Fibroblast of upper back skin (primary cell): ENCODE results near the gene F5.

Experiments used
- DNase-seq: peaks from one replicate; pipeline ENCODE4 v3.0.0-alpha.2; 2013

F5 gene

DNA sequence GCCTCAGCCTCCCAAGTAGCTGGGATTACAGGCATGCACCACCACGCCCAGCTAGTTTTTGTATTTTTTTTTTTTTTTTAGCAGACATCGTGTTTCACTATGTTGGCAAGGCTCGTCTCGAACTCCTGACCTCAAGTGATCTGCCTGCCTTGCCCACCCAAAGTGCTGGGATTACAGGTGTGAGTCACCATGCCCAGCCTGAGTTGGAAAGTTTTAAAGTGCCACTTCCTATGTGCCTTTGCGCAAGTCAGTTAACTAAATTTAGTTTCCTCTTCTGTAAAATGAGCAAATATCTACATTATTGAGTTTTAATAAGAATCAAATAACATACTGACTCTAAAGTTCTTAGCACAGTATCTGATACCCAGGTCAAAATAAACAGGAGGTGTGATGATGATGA, 112.9 kb downstream of the F5 start:
- DNase-seq: no peak

DNA sequence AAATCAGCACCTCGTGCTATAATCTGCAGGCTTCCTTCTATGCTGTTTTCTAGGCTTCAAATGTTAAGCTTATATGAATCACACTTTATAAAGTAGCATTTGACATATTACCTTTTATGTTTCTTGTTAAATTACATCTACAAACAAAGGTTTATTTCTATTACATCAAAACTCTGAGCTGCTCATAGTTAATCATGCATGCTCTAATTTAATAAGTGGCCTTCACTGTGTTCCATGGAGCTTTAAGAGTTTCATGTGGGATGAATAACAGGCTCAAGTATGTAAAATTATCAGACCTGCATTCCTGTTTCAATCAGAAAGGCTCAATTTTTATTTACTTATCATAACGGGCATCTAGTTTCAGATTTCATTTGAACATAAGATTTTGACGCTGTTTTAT, 113.5 kb downstream of the F5 start:
- no peak for DNase-seq

DNA sequence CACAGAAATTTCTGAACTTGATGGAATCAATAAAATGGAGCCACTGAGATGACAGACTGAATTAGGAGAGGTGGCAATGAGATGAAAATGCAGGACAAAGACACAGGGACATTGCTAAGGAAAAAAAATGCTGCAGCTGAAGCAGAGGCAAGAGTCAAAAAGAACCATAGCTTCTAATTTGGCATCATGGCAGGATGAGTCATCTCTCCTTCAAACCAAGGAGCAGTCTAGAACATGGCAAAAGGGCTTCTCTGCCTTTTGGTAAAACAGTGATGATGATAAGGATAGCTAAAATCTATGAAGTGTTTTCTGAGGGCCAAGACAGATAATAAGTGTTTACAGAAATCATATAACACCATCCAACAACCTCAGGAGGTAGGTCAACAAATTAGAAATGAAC, 117.3 kb downstream of the F5 start:
- DNase-seq: no peak

DNA sequence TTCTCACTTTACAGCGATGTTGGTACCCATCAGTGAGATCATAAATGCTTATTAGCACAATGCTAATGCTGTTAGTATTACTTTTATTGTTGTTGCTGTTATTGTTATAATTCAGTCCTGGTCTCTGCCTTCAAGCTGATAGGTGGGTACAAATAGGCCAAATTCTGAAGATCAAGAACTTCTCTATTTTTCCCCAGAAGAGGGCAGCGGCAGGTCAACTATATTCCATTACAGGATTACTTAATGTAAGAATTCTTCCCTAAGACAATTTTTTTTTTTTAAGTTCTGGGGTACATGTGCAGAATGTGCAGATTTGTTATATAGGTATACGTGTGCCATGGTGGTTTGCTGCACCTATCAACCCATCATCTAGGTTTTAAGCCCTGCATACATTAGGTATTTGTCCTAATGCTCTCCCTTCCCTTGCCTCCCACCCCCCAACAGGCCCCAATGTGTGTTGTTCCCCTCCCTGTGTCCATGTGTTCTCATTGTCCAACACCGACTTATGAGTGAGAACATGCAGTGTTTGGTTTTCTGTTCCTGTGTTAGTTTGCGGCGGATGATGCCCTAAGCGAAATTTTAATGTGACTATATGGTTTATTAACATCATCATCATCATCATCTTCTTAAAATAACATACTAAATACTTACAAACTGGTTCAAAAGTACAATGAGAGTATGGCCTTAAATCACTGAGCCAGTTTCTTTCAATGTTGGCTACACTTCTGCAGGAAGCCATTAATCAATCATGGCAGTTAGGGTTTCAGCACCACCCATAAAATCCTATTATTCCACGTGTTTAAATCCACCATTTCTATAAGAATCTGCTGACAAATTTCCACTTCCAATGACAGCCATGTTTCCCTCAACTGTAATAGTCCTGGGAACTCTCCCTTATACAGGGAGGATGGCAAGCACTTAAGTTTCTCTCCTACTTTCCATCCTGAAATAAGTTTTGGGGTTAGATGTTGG, 119.7 kb downstream of the F5 start:
- peak; percentile 44 for DNase-seq

DNA sequence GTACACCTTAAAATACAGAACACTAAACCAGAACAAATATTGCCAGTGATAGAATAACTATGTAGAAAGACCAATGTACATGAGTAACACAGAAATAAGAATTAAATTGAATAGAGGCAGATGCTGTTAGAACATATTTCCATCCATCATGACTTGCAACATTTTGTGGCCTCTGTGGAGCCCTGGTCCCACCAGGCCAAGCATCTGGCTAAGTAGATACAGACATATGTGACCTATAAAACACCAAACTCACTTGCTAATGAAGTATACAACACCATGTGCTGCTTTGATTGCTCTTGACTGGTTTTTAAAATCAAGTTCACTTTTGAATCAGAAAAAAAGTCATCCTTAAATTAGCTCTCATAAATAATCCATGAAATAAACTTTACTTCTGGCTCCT, 121.0 kb downstream of the F5 start:
- no peak for DNase-seq
